Activated CD8-positive, alpha-beta T cell treated with anti-CD3 and anti-CD28 coated beads for 36 hours (primary cell): ENCODE results near the gene ARRB1. TPM values are rescaled to one million over a fixed set of nuclear protein-coding genes. Genes with fewer than 3 reads are reported as not detected.
A peak's percentile ranks its signal among the peaks of the same experiment; 100 is the strongest.

ENCODE experiments used
- ATAC-seq: fragments of 200-7000 bp; cut with Tn5 transposase; one replicate; pipeline ENCODE4 v1.10.0; 2021; ENCODE audit warnings: mild to moderate bottlenecking, moderate library complexity
- CTCF ChIA-PET: fragments of 350-600 bp; sonication (Branson Sonifier 250); formaldehyde crosslinking; loops from one replicate; lab custom pipeline; 2021; ENCODE audit warnings: antibody characterized with exemption; lab: Charles Lee
- POLR2A ChIA-PET: fragments of 350-600 bp; sonication (Branson Sonifier 250); formaldehyde crosslinking; loops from one replicate; lab custom pipeline; 2021; ENCODE audit warnings: antibody characterized with exemption; lab: Charles Lee
- DNase-seq: peaks from one replicate; pipeline ENCODE4 v3.0.0-alpha.2; 2020
- H3K27ac Mint-ChIP-seq: one replicate; pipeline ENCODE4 v1.8.0; 2021; ENCODE audit warnings: mild to moderate bottlenecking, mixed read lengths
- H3K27me3 Mint-ChIP-seq: one replicate; pipeline ENCODE4 v1.8.0; 2021; ENCODE audit warnings: mixed read lengths
- H3K36me3 Mint-ChIP-seq: one replicate; pipeline ENCODE4 v1.8.0; 2021; ENCODE audit warnings: low read depth, mixed read lengths
- H3K4me1 Mint-ChIP-seq: one replicate; pipeline ENCODE4 v1.8.0; 2021; ENCODE audit warnings: low read depth, mixed read lengths
- H3K4me3 Mint-ChIP-seq: one replicate; pipeline ENCODE4 v1.8.0; 2021; ENCODE audit warnings: mild to moderate bottlenecking, moderate library complexity, mixed read lengths
- H3K9me3 Mint-ChIP-seq: one replicate; pipeline ENCODE4 v1.8.0; 2021; ENCODE audit warnings: mixed read lengths
- intact Hi-C: fragments of 100-400 bp; cut with micrococcal nuclease; formaldehyde crosslinking; loops from one replicate; pipeline ENCODE4 v1.10.0; 2022
- microRNA-seq: library from miRNA; unstranded; fragments of <30 nt; microRNA quantifications from one replicate; pipeline ENCODE4 v1.2.0, GENCODE V29; 2022; ENCODE audit warnings: borderline microRNAs expressed, borderline replicate concordance
- total RNA-seq, 2 experiments: library from RNA; stranded (reverse); gene quantifications; one replicate each; pipeline ENCODE4 v1.2.3, GENCODE V29; 2021
- TF ChIP-seq, protein P1 (sequence below): fragments of 200-600 bp; IDR thresholded peaks from one replicate; pipeline ENCODE4 v1.8.0; 2022; ENCODE audit warnings: antibody characterized with exemption, mild to moderate bottlenecking

Gene ARRB1
- total RNA-seq, 2 experiments from 2014 or later, result 16.2 to 18.8 TPM

- H3K4me3 Mint-ChIP-seq, result no peak overlapping the region
- ChIA-PET CTCF (interaction anchor here (1.0 to 6.0 kb wide), 7 partner anchors 14 to 83 kb away, joined by 3 to 30 read pairs (median 4); no protein-coding TSS in a partner anchor), POLR2A (interaction anchor here (1.5 kb wide), 1 partner anchor 15 kb away, joined by 4 read pairs; no protein-coding TSS in a partner anchor)
- no peaks in the 10 kb centered on the region for H3K9me3 Mint-ChIP-seq
- H3K36me3 Mint-ChIP-seq, result no peaks in the 10 kb centered on the region
- no peak overlapping the region for H3K27ac Mint-ChIP-seq
- no peaks in the 10 kb centered on the region for H3K27me3 Mint-ChIP-seq
- H3K4me1 Mint-ChIP-seq, result no peaks in the 10 kb centered on the region
- ATAC-seq, result no peak
- TF ChIP-seq, protein P1, sequence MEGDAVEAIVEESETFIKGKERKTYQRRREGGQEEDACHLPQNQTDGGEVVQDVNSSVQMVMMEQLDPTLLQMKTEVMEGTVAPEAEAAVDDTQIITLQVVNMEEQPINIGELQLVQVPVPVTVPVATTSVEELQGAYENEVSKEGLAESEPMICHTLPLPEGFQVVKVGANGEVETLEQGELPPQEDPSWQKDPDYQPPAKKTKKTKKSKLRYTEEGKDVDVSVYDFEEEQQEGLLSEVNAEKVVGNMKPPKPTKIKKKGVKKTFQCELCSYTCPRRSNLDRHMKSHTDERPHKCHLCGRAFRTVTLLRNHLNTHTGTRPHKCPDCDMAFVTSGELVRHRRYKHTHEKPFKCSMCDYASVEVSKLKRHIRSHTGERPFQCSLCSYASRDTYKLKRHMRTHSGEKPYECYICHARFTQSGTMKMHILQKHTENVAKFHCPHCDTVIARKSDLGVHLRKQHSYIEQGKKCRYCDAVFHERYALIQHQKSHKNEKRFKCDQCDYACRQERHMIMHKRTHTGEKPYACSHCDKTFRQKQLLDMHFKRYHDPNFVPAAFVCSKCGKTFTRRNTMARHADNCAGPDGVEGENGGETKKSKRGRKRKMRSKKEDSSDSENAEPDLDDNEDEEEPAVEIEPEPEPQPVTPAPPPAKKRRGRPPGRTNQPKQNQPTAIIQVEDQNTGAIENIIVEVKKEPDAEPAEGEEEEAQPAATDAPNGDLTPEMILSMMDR, result no peak
- DNase-seq, result no peak
- intact Hi-C loops, result no loop called here
Measured at GRCh38 chr11:75223954-75224643, 127.4 kb downstream of the ARRB1 start.

DNA sequence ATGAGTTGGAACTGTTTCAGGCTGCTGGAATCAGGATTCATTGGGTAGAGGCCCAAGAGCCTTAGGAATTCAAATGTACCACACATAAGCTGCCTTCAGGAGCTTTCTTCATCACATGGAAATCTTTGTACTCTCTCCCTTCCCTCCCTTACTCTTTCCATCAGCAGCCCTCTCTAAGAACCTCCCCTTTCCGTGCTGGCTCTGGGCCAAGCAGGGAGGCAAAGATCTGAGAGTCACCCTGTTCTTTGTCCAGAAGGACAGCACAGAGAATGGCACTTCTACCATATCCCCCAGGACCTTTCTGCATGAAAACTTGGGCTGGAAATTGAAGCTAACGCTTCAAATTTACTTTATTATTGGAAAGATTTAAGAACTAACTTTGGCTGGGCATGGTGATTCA, 131.6 kb downstream of the ARRB1 start:
- no peak for ATAC-seq
- CTCF ChIA-PET, result interaction anchor here (0.7 to 6.0 kb wide), 3 partner anchors 15 to 43 kb away, joined by 3 to 30 read pairs (median 18); partner anchors contain the start of gene TPBGL
- no peaks in the 10 kb centered on the region for H3K36me3 Mint-ChIP-seq
- H3K9me3 Mint-ChIP-seq, result no peaks in the 10 kb centered on the region
- no peak overlapping the region for H3K27ac Mint-ChIP-seq
- H3K27me3 Mint-ChIP-seq, result peaks cover 14% of the 10 kb centered on the region
- H3K4me3 Mint-ChIP-seq, result no peak overlapping the region
- no peak for DNase-seq
- POLR2A ChIA-PET, result interaction anchor here (0.5 to 1.1 kb wide), 2 partner anchors 57 to 77 kb away, joined by 3 to 4 read pairs; no protein-coding TSS in a partner anchor
- TF ChIP-seq, protein P1, result no peak
- H3K4me1 Mint-ChIP-seq, result no peaks in the 10 kb centered on the region
- intact Hi-C loops, result no loop called here

DNA sequence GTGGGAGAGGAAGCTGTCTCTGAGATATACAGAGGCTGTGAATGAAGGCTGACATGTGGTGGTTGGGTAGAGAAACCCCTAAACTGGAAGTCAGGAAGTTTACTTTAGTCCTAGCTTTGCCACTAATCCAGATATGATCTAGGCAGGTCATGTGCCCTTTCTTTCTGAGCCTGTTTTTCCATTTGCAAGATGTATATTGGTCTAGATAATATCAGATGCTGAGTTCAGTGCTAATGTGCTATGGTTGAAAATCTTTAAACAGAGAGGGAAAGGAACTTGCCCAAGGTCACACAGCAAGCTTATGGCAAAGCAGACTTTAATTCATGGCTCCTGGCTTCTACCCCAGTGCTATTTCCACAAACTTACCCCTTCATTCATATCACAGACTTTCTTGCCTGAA, 136.6 kb downstream of the ARRB1 start:
- POLR2A ChIA-PET, result interaction anchor here (0.7 to 0.9 kb wide), 2 partner anchors 16 to 71 kb away, joined by 3 read pairs; no protein-coding TSS in a partner anchor
- no peak for ATAC-seq
- H3K4me1 Mint-ChIP-seq, result no peaks in the 10 kb centered on the region

DNA sequence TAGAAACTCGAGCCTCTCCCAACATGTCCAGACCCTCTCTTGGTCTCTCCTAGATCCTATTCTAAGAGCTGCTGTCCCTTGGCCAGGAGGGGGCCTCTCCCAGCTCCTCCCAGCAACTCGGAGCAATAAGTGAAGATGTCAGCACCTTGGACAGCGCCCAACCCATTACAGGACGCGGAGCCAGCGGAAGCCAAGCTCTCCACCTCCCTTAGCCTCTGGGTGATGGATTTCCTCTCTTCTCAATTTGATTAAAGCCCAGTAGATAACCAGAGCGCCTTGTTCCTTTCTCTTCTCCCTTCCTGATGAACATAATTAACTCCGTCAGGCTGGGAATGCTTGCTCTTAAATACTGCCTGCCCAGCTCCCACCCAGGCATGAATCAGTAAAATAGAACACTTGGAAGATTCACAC, 137.0 kb downstream of the ARRB1 start:
- POLR2A ChIA-PET, result interaction anchor here (0.6 to 0.9 kb wide), 3 partner anchors 16 to 810 kb away, joined by 3 read pairs; no protein-coding TSS in a partner anchor
- no peaks in the 10 kb centered on the region for H3K36me3 Mint-ChIP-seq
- no peaks in the 10 kb centered on the region for H3K4me1 Mint-ChIP-seq
- H3K9me3 Mint-ChIP-seq, result no peaks in the 10 kb centered on the region
- DNase-seq (peak; percentile 90), ATAC-seq (peak; percentile 88)
- peaks cover 25% of the 10 kb centered on the region for H3K27me3 Mint-ChIP-seq
- no peak overlapping the region for H3K4me3 Mint-ChIP-seq
- intact Hi-C loops, result no loop called here
- TF ChIP-seq, protein P1, result no peak
- H3K27ac Mint-ChIP-seq, result no peak overlapping the region
- CTCF ChIA-PET, result interaction anchor here (0.9 to 22.8 kb wide), 10 partner anchors 10 to 285 kb away, joined by 3 to 557 read pairs (median 5); partner anchors contain the start of genes SLCO2B1 and TPBGL

More for the DNA sequence above, 136.6 kb downstream of the ARRB1 start:
- intact Hi-C loops, result no loop called here
- TF ChIP-seq, protein P1, result no peak
- no peak for DNase-seq
- H3K9me3 Mint-ChIP-seq, result no peaks in the 10 kb centered on the region
- CTCF ChIA-PET, result interaction anchor here (0.9 to 22.8 kb wide), 9 partner anchors 11 to 285 kb away, joined by 3 to 557 read pairs (median 6); partner anchors contain the start of genes SLCO2B1 and TPBGL
- H3K27me3 Mint-ChIP-seq, result peaks cover 25% of the 10 kb centered on the region
- no peak overlapping the region for H3K4me3 Mint-ChIP-seq
- H3K36me3 Mint-ChIP-seq, result no peaks in the 10 kb centered on the region
- no peak overlapping the region for H3K27ac Mint-ChIP-seq

Small RNAs within 50 kb of the gene (microRNA-seq; reads per million reads assigned to microRNA genes)
- gene MIR326, result 6.1 reads per million, percentile 24 among the genes with 10 or more reads in this experiment

Other genes starting within 250 kb of the ARRB1 start
- not detected for gene SLCO2B1, start 200.6 kb downstream of the ARRB1 start, total RNA-seq
- under 1 TPM; 0.18 to 0.20 TPM for gene TPBGL, start 110.9 kb downstream of the ARRB1 start, total RNA-seq
- 1,000 to 10,000 TPM; 4,906 to 4,954 TPM for gene RPS3, start 47.9 kb upstream of the ARRB1 start, total RNA-seq
- gene KLHL35, start 81.5 kb upstream of the ARRB1 start, total RNA-seq, result under 1 TPM; 0.16 to 0.77 TPM
- 10 to 100 TPM in 1 of 2 experiments, 1 to 10 TPM in 1; 7.8 to 11.0 TPM for gene GDPD5, start 174.3 kb upstream of the ARRB1 start, total RNA-seq
- gene SERPINH1, start 210.6 kb upstream of the ARRB1 start, total RNA-seq, result 10 to 100 TPM; 15.7 to 17.7 TPM